GM23248 (cell line): Measurements from ENCODE around the gene GPC3. TPM values are rescaled to one million over a fixed set of nuclear protein-coding genes. Genes with fewer than 3 reads are reported as not detected.

Source experiments
- DNase-seq: peaks from one replicate; pipeline ENCODE4 v3.0.0-alpha.2; 2015
- H2AFZ ChIP-seq: fragments of 200-600 bp; sonication (generic); 2 replicates; pipeline ENCODE4 v1.6.1; 2016; ENCODE audit warnings: antibody characterized with exemption
- H3F3A ChIP-seq: fragments of 200-600 bp; sonication (generic); 2 replicates; pipeline ENCODE4 v1.6.1; 2016; ENCODE audit warnings: mild to moderate bottlenecking, antibody characterized with exemption, mixed run types; ENCODE audit not compliant: insufficient read depth
- H3K27ac ChIP-seq: fragments of 200-600 bp; sonication (generic); 2 replicates; pipeline ENCODE4 v1.5.1; 2016; ENCODE audit warnings: mild to moderate bottlenecking
- H3K27me3 ChIP-seq: fragments of 200-600 bp; sonication (generic); replicated peaks from 2 replicates; pipeline ENCODE4 v1.6.1; 2016; ENCODE audit warnings: mild to moderate bottlenecking; ENCODE audit not compliant: insufficient read depth
- H3K36me3 ChIP-seq: fragments of 200-600 bp; sonication (generic); 2 replicates; pipeline ENCODE4 v1.6.1; 2016; ENCODE audit warnings: low read depth, mild to moderate bottlenecking
- H3K4me1 ChIP-seq: fragments of 200-600 bp; sonication (generic); 2 replicates; pipeline ENCODE4 v1.6.1; 2016; ENCODE audit warnings: mild to moderate bottlenecking; ENCODE audit not compliant: insufficient read depth
- H3K4me2 ChIP-seq: fragments of 200-600 bp; sonication (generic); one replicate; pipeline ENCODE4 v1.6.1; 2016; ENCODE audit warnings: mild to moderate bottlenecking; ENCODE audit not compliant: unreplicated experiment
- H3K4me3 ChIP-seq: fragments of 200-600 bp; sonication (generic); 2 replicates; pipeline ENCODE4 v1.5.1; 2016; ENCODE audit warnings: mild to moderate bottlenecking
- H3K79me2 ChIP-seq: fragments of 200-600 bp; sonication (generic); 2 replicates; pipeline ENCODE4 v1.6.1; 2016; ENCODE audit warnings: mild to moderate bottlenecking; ENCODE audit not compliant: insufficient read depth
- H3K9ac ChIP-seq: fragments of 200-600 bp; sonication (generic); 2 replicates; pipeline ENCODE4 v1.6.1; 2016; ENCODE audit warnings: mild to moderate bottlenecking
- H3K9me2 ChIP-seq: fragments of 200-600 bp; sonication (generic); 2 replicates; pipeline ENCODE4 v1.6.1; 2016; ENCODE audit warnings: mixed run types, mild to moderate bottlenecking, moderate library complexity; ENCODE audit not compliant: insufficient read depth
- H3K9me3 ChIP-seq: fragments of 200-600 bp; sonication (generic); one replicate; pipeline ENCODE4 v1.6.1; 2017; ENCODE audit warnings: low read depth
- H4K20me1 ChIP-seq: fragments of 200-600 bp; sonication (generic); 2 replicates; pipeline ENCODE4 v1.6.0; 2016; ENCODE audit not compliant: insufficient read depth
- EZH2 ChIP-seq: fragments of 200-600 bp; sonication (generic); IDR thresholded peaks from 2 replicates; pipeline ENCODE4 v1.6.1; 2018; ENCODE audit warnings: antibody characterized with exemption, mild to moderate bottlenecking; ENCODE audit not compliant: insufficient read depth, poor library complexity, severe bottlenecking
- EZH2phosphoT487 ChIP-seq: fragments of 200-600 bp; sonication (generic); IDR thresholded peaks from 2 replicates; pipeline ENCODE4 v1.6.1; 2018; ENCODE audit warnings: antibody characterized with exemption, moderate library complexity, mild to moderate bottlenecking, low read depth; ENCODE audit not compliant: insufficient read depth
- WGBS, 2 experiments: methylation state at CpG; one replicate each; pipeline ENCODE4 v1.1.6; 2015 to 2017; ENCODE audit warnings: low lambda C conversion rate in 2 of 2, low coverage in 1 of 2; ENCODE audit errors: missing lambda C conversion rate in 2 of 2; 5-methylcytosine and 5-hydroxymethylcytosine counted together
- in situ Hi-C: fragments of 300-500 bp; cut with MboI; formaldehyde crosslinking; loops from 2 replicates; pipeline ENCODE4 v1.15.0; 2020
- polyA plus RNA-seq: library from polyadenylated mRNA; unstranded; fragments of >200 nt; fragmentation: Nextera tagmentation; extraction: Ambion mirVana; gene quantifications from 2 replicates; pipeline ENCODE4 v1.2.1, GENCODE V29; 2016
- total RNA-seq: library from RNA; depleted of rRNA; stranded (reverse); fragments of >200 nt; shearing (Covaris generic); gene quantifications from 2 replicates; pipeline ENCODE4 v1.2.3, GENCODE V29; 2014

Gene GPC3
- total and polyA plus RNA-seq, 2 experiments from 2014 or later = not detected

DNA sequence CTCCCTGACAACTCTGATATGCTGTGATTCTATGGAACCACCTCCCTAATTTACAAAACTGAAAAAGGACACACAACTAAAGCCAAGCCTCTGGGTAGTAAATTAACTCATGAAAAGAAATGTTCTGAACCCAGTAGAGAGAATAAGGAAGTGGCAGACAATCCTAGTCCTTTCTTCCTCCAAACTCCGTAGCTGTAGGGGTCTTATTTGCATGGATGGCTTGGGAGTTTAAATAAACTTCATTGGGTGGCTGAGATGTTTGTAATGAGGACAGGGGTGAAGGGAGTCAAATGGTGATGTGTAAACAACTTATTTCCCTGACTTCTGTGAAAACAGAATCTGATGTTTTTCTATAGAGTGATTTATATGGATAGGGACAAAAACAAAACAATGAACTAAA is 59.3 kb downstream of the GPC3 start:
- in situ Hi-C loops = no loop called here
- Histone ChIP-seq H3K4me1 (no peaks in the 10 kb centered on the region), H3K4me3 (no peak overlapping the region), H3K9me3 (no peaks in the 10 kb centered on the region), H3K4me2 (no peak overlapping the region), H3K79me2 (no peaks in the 10 kb centered on the region), H3K27ac (no peak overlapping the region), H3F3A (no peaks in the 10 kb centered on the region), H3K27me3 (no peaks in the 10 kb centered on the region), H4K20me1 (no peaks in the 10 kb centered on the region), H3K36me3 (no peaks in the 10 kb centered on the region), H3K9ac (no peak overlapping the region), H2AFZ (no peak overlapping the region), H3K9me2 (no peaks in the 10 kb centered on the region)
- 33 to 43% methylated on average over 1 of the region's 1 CpG for WGBS, 2 experiments
- no peak for DNase-seq
- TF ChIP-seq EZH2phosphoT487 = no peak
- TF ChIP-seq EZH2 = no peak

DNA sequence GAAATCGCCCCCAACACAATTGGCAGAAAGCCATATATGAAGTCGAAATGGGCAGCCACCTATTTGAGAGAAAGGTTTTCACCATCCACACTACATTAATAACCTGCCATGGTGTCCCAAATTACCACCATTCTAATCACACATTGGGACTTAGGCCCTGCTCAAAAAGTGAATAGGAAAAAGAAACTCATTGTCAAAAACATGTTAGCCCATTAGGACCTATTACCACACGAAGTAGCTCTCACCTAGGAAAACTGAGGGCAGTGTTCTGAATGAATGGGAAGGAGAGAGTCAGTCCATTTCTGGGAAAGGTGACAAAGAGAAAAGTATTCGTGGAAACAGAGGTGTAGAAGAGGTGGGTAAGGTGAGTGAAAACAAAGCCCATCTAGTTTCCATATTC is 60.8 kb downstream of the GPC3 start:
- DNase-seq = no peak
- no peak overlapping the region for H3K27ac ChIP-seq
- H2AFZ ChIP-seq = no peak overlapping the region
- H3K9ac ChIP-seq = no peak overlapping the region
- TF ChIP-seq EZH2phosphoT487 = no peak
- no peak for TF ChIP-seq EZH2
- WGBS, 2 experiments = 3 to 7% methylated on average over 4 of the region's 4 CpGs
- no peaks in the 10 kb centered on the region for H3K36me3 ChIP-seq
- in situ Hi-C loops = no loop called here
- no peaks in the 10 kb centered on the region for H3K9me3 ChIP-seq
- H3K27me3 ChIP-seq = no peaks in the 10 kb centered on the region
- H3K9me2 ChIP-seq = no peaks in the 10 kb centered on the region
- no peaks in the 10 kb centered on the region for H3K4me1 ChIP-seq
- no peak overlapping the region for H3K4me3 ChIP-seq
- H3F3A ChIP-seq = no peaks in the 10 kb centered on the region
- no peaks in the 10 kb centered on the region for H3K79me2 ChIP-seq
- H4K20me1 ChIP-seq = no peaks in the 10 kb centered on the region
- no peak overlapping the region for H3K4me2 ChIP-seq

DNA sequence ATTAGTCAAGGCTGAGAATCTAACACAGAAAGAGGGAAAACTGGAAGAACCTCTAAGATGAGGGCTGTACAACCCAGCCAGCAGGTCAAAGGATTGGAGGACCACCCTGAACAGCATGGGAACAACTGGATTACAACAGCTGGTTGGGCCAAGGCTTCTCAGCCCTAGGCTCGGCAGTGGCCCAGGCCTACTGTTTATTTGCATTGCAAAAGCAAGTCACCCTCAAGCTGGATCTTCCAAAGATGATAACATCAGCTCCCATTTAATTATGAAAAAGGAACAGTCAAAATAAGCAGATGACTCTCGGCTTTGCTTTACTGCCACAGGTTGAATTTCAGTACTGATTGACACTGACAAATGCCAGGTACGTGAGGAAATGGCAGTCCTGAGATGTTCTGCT is 61.8 kb downstream of the GPC3 start:
- in situ Hi-C loops = no loop called here
- Histone ChIP-seq H3K4me1 (no peaks in the 10 kb centered on the region), H3K9me2 (no peaks in the 10 kb centered on the region), H3K9me3 (no peaks in the 10 kb centered on the region), H3K9ac (no peak overlapping the region), H3K36me3 (no peaks in the 10 kb centered on the region), H3K27ac (no peak overlapping the region), H3K4me3 (no peak overlapping the region), H3F3A (no peaks in the 10 kb centered on the region), H2AFZ (no peak overlapping the region), H4K20me1 (no peaks in the 10 kb centered on the region), H3K4me2 (no peak overlapping the region), H3K79me2 (no peaks in the 10 kb centered on the region), H3K27me3 (no peaks in the 10 kb centered on the region)
- no peak for TF ChIP-seq EZH2
- no peak for TF ChIP-seq EZH2phosphoT487
- DNase-seq = no peak
- 36 to 43% methylated on average over 3 of the region's 3 CpGs for WGBS, 2 experiments

DNA sequence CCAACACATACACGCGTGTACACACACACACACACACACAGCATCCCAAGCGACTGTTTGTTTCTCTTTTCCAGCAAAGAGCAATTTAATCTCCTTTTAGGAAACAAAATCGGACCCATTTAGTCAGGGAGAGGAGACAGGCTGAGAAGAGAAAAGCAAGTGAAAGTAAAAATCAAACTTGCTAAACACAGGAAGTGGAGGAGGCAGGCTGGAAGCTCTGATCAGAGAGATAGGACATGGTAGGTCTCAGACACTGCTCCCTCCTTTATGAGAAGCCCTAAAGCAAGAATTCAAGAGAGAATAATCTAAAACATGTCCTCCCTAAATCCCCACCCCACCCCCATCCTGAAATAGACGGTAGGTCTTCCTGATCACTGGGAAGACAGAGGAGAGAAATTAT is 62.3 kb downstream of the GPC3 start:
- no peaks in the 10 kb centered on the region for H3K36me3 ChIP-seq
- no peak overlapping the region for H3K4me2 ChIP-seq
- H4K20me1 ChIP-seq = no peaks in the 10 kb centered on the region
- TF ChIP-seq EZH2phosphoT487 (no peak), EZH2 (no peak)
- in situ Hi-C loops = no loop called here
- DNase-seq = peak; percentile 0
- no peak overlapping the region for H3K27ac ChIP-seq
- no peaks in the 10 kb centered on the region for H3K27me3 ChIP-seq
- no peak overlapping the region for H3K4me3 ChIP-seq
- no peaks in the 10 kb centered on the region for H3K79me2 ChIP-seq
- WGBS, 2 experiments = 0 to 22% methylated on average over 2 to 5 of the region's 5 CpGs
- H2AFZ ChIP-seq = no peak overlapping the region
- H3K9me2 ChIP-seq = no peaks in the 10 kb centered on the region
- H3K9ac ChIP-seq = no peak overlapping the region
- no peaks in the 10 kb centered on the region for H3K4me1 ChIP-seq
- H3F3A ChIP-seq = no peaks in the 10 kb centered on the region
- H3K9me3 ChIP-seq = no peaks in the 10 kb centered on the region

DNA sequence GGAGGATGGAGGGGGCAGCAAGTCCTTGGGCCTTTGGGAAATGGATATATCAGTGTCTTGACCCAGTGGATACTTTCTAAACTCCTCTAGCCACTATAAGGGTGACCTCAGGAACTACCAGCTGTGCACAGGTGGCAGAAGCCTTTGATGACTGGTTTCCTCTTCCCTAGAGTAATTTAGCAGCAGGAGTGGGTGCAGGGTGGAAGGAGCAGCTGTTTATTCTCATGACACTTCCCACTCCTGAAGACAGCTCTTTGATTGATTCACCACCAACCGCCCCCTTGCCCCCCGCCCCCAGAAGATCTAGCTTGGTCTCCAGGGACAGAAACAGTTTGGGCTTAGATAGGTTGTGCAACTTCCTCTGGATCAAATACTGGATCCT is 63.0 kb downstream of the GPC3 start:
- Histone ChIP-seq H3K9me3 (no peaks in the 10 kb centered on the region), H3K36me3 (no peaks in the 10 kb centered on the region), H3K4me3 (no peak overlapping the region), H3F3A (no peaks in the 10 kb centered on the region), H3K9me2 (no peaks in the 10 kb centered on the region), H3K79me2 (no peaks in the 10 kb centered on the region), H3K4me1 (no peaks in the 10 kb centered on the region), H4K20me1 (no peaks in the 10 kb centered on the region), H3K27ac (no peak overlapping the region), H3K9ac (no peak overlapping the region), H3K27me3 (no peaks in the 10 kb centered on the region), H3K4me2 (no peak overlapping the region), H2AFZ (no peak overlapping the region)
- TF ChIP-seq EZH2 = no peak
- TF ChIP-seq EZH2phosphoT487 = no peak
- in situ Hi-C loops = no loop called here
- 0 to 30% methylated on average over 1 to 2 of the region's 2 CpGs for WGBS, 2 experiments
- no peak for DNase-seq
